Suprapubic skin (tissue), 4 donors: ENCODE data around the gene KIRREL1. TPM values are rescaled to one million over a fixed set of nuclear protein-coding genes. Genes with fewer than 3 reads are reported as not detected.

ENCODE experiments used
- DNase-seq, 2 donors: peaks; one replicate each; pipeline ENCODE4 v3.0.0-alpha.2; 2019; ENCODE audit warnings: low spot score in 2 of 2
- H3K27ac ChIP-seq: fragments of 200-600 bp; sonication (generic); one replicate; pipeline ENCODE4 v1.5.1; 2019
- H3K27me3 ChIP-seq: fragments of 200-600 bp; sonication (generic); one replicate; pipeline ENCODE4 v1.5.1; 2019
- H3K36me3 ChIP-seq: fragments of 200-600 bp; sonication (generic); one replicate; pipeline ENCODE4 v1.5.1; 2019
- H3K4me1 ChIP-seq: fragments of 200-600 bp; sonication (generic); one replicate; pipeline ENCODE4 v1.5.1; 2019
- H3K4me3 ChIP-seq: fragments of 200-600 bp; sonication (generic); one replicate; pipeline ENCODE4 v1.5.1; 2019; ENCODE audit warnings: mild to moderate bottlenecking
- H3K9me3 ChIP-seq: fragments of 200-600 bp; sonication (generic); one replicate; pipeline ENCODE4 v1.5.1; 2019
- CTCF ChIP-seq, 2 donors: fragments of 200-600 bp in 1 of 2; fragments of 450-650 bp in 1 of 2; sonication (generic) in 1 of 2; IDR thresholded peaks; one replicate each; pipeline ENCODE4 v1.5.1; 2016 to 2019; ENCODE audit warnings: antibody characterized with exemption in 2 of 2, mild to moderate bottlenecking in 1 of 2, moderate library complexity in 1 of 2
- EP300 ChIP-seq: sonication (generic); formaldehyde crosslinking; IDR thresholded peaks from one replicate; pipeline ENCODE4 v1.6.1; 2017; ENCODE audit warnings: antibody characterized with exemption
- POLR2A ChIP-seq, 2 donors: fragments of 450-650 bp; IDR thresholded peaks; one replicate each; pipeline ENCODE4 v1.6.1; 2017; ENCODE audit warnings: antibody characterized with exemption in 2 of 2, mild to moderate bottlenecking in 2 of 2, moderate library complexity in 2 of 2
- POLR2AphosphoS5 ChIP-seq, 3 donors: sonication (generic); formaldehyde crosslinking; IDR thresholded peaks; one replicate each; pipeline ENCODE4 v1.6.1; 2017; ENCODE audit warnings: antibody characterized with exemption in 3 of 3
- WGBS: methylation state at CpG from one replicate; pipeline ENCODE4 v1.1.5; 2018; 5-methylcytosine and 5-hydroxymethylcytosine counted together
- total RNA-seq, 4 donors: library from RNA; depleted of rRNA; stranded (reverse); fragments of >200 nt; gene quantifications; one replicate each; pipeline ENCODE4 v1.1.0, GENCODE V29; 2016

KIRREL1 gene
- total RNA-seq, 4 donors from 2014 or later, result 12.5 to 18.9 (median 15.5) TPM

GRCh38 chr1:158053276-158053675, 59.8 kb downstream of the KIRREL1 start:
- Histone ChIP-seq H3K27ac (no peak overlapping the region), H3K27me3 (no peaks in the 10 kb centered on the region), H3K9me3 (no peaks in the 10 kb centered on the region), H3K4me3 (no peak overlapping the region), H3K36me3 (no peaks in the 10 kb centered on the region), H3K4me1 (peaks cover 2% of the 10 kb centered on the region)
- DNase-seq, result no peak
- no peak for TF ChIP-seq CTCF (IDR thresholded peaks at IDR 0.05)
- no peak for TF ChIP-seq EP300
- TF ChIP-seq POLR2A (IDR thresholded peaks at IDR 0.05), result no peak

DNA sequence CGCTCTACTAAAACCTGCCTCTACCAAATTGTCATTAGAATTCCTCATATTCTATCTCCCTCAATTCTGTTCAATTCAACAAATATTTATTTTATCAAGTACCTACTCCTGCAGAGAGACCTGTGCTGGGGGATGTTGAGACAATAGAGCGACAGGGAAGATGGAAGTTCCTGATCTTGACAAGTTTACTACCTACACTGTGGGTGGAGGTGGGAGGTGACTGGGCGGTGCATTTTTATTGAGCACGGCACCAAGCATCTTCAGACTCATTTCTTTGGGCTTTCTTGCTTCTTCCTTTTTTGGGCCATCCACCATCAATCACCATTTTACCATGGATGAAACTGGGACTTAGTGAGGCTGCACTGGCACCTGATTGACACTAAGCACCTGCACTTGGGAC, 61.3 kb downstream of the KIRREL1 start:
- Histone ChIP-seq H3K4me3 (no peak overlapping the region), H3K27me3 (no peaks in the 10 kb centered on the region), H3K9me3 (no peaks in the 10 kb centered on the region), H3K27ac (no peak overlapping the region), H3K36me3 (no peaks in the 10 kb centered on the region), H3K4me1 (peaks cover 2% of the 10 kb centered on the region)
- DNase-seq, result no peak
- TF ChIP-seq POLR2AphosphoS5 (IDR thresholded peaks at IDR 0.05) (no peak), EP300 (no peak), CTCF (IDR thresholded peaks at IDR 0.05) (no peak), POLR2A (IDR thresholded peaks at IDR 0.05) (no peak)
- 98% methylated on average over 4 of the region's 4 CpGs for WGBS

- peaks cover 2% of the 10 kb centered on the region for H3K4me1 ChIP-seq
- no peak for DNase-seq
- H3K27me3 ChIP-seq, result no peaks in the 10 kb centered on the region
- TF ChIP-seq EP300, result no peak
- no peak overlapping the region for H3K27ac ChIP-seq
- 71% methylated on average over 4 of the region's 4 CpGs for WGBS
- no peaks in the 10 kb centered on the region for H3K9me3 ChIP-seq
- H3K4me3 ChIP-seq, result no peak overlapping the region
- no peaks in the 10 kb centered on the region for H3K36me3 ChIP-seq
Measured at GRCh38 chr1:158055854-158056253, 62.4 kb downstream of the KIRREL1 start.

DNA sequence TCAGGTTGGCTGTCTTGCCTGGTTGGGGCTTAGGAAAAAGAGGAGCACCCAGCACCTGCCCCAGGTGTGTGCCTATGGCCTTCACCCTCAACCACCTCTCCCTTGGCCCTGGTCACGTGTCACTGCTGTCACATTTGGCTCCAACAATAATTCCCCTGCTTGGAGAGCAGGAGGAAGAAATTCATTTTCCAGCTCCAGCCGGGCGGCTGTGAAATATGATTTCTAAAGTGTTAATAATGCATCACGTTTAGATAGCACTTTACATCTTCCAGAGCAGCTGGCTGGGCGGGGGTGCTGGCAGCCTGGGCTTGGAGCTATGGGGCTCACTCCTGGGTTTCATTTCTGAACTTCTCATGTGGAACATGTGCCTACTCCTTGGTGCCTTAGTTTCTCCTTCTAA, 63.1 kb downstream of the KIRREL1 start:
- no peaks in the 10 kb centered on the region for H3K36me3 ChIP-seq
- peaks cover 2% of the 10 kb centered on the region for H3K4me1 ChIP-seq
- WGBS, result 68% methylated on average over 5 of the region's 5 CpGs
- no peak overlapping the region for H3K4me3 ChIP-seq
- H3K27me3 ChIP-seq, result no peaks in the 10 kb centered on the region
- DNase-seq, result no peak
- TF ChIP-seq POLR2AphosphoS5 (IDR thresholded peaks at IDR 0.05) (no peak), EP300 (no peak), POLR2A (IDR thresholded peaks at IDR 0.05) (no peak), CTCF (IDR thresholded peaks at IDR 0.05) (no peak)
- no peaks in the 10 kb centered on the region for H3K9me3 ChIP-seq
- no peak overlapping the region for H3K27ac ChIP-seq

DNA sequence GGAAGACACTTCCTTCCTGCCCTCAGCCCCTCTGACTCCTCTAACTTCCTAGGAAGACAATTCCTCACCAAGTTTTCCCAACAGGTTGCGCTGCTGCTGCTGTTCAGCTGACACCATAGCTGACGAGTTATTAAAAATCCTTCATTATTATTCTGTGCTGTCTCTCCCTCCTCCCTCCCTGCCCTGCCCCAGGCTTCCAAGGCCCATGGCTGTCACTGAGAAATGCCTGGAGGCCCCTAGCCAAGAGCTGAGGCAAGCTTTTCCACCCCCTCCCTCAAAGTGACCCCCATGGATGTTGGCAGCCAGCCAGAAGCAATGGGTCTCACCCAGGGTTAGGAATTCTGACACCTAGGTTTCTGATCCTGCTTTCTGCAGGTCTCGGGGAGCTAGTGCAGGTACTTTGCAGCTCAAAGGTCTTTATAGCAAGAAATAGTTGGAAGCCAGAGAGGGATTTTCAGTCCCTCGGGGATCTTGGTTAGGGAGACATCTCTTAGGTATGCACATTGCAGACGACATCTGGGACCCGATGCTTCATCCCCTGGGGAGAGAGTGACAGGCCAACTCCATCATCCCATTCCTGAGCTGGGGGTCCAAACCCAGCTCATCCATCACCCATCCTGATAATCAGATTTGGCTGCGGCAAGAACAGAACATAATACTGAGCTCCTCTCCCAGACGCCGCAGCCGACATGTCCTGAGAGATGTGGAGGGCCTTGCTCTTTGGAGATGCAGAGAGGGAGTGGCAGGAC, 65.0 kb downstream of the KIRREL1 start:
- 82% methylated on average over 7 of the region's 10 CpGs for WGBS
- peaks cover 2% of the 10 kb centered on the region for H3K4me1 ChIP-seq
- H3K27ac ChIP-seq, result no peak overlapping the region

More for the DNA sequence above, 65.0 kb downstream of the KIRREL1 start:
- DNase-seq, result no peak
- H3K9me3 ChIP-seq, result no peaks in the 10 kb centered on the region
- no peaks in the 10 kb centered on the region for H3K27me3 ChIP-seq
- no peaks in the 10 kb centered on the region for H3K36me3 ChIP-seq
- no peak for TF ChIP-seq EP300
- no peak for TF ChIP-seq POLR2AphosphoS5 (IDR thresholded peaks at IDR 0.05)
- TF ChIP-seq POLR2A (IDR thresholded peaks at IDR 0.05), result no peak
- TF ChIP-seq CTCF (IDR thresholded peaks at IDR 0.05), result no peak
- no peak overlapping the region for H3K4me3 ChIP-seq
